ENCODE data around the gene ZNF334.

GRCh38 chr20:46545077-46545826 lies 31.9 kb upstream of the ZNF334 start:
- TF ChIP-seq CTCF (IDR thresholded peaks at IDR 0.05) (no peak), POLR2A (IDR thresholded peaks at IDR 0.05) (no peak)

Data from breast epithelium (tissue), 3 donors.